Stomach (tissue), 4 donors: Measurements from ENCODE around the gene MAGI1.

Source experiments
- CTCF ChIP-seq, 7 experiments: fragments of 450-650 bp in 4 of 7; fragments of 200-600 bp in 3 of 7; sonication (generic) in 3 of 7; IDR thresholded peaks; one replicate each; pipeline ENCODE4 v1.5.1; 2016 to 2019; ENCODE audit warnings: antibody characterized with exemption in 7 of 7, control low read depth in 2 of 7, mild to moderate bottlenecking in 1 of 7
- EP300 ChIP-seq: sonication (generic); formaldehyde crosslinking; IDR thresholded peaks from one replicate; pipeline ENCODE4 v1.6.1; 2017; ENCODE audit warnings: antibody characterized with exemption
- POLR2A ChIP-seq, 4 donors: fragments of 450-650 bp; IDR thresholded peaks; one replicate each; pipeline ENCODE4 v1.6.1; 2016; ENCODE audit warnings: antibody characterized with exemption in 4 of 4, control low read depth in 2 of 4, mild to moderate bottlenecking in 1 of 4, moderate library complexity in 1 of 4
- POLR2AphosphoS5 ChIP-seq, 3 donors: sonication (generic); formaldehyde crosslinking; IDR thresholded peaks; one replicate each; pipeline ENCODE4 v1.6.1; 2016; ENCODE audit warnings: antibody characterized with exemption in 3 of 3

GRCh38 chr3:65619888-65620287 lies 418.8 kb downstream of the MAGI1 start:
- TF ChIP-seq CTCF (IDR thresholded peaks at IDR 0.05) (no peak), POLR2A (IDR thresholded peaks at IDR 0.05) (no peak), POLR2AphosphoS5 (IDR thresholded peaks at IDR 0.05) (no peak), EP300 (no peak)
